CD14-positive monocyte (primary cell): ENCODE measurements around the gene TUSC1. TPM values are rescaled to one million over a fixed set of nuclear protein-coding genes. Genes with fewer than 3 reads are reported as not detected.
"Not testable (repeated sequence)": the region's sequence is repeated elsewhere in the genome, so short reads cannot be mapped to it uniquely, and the experiment has no call there.

Experiments used
- DNase-seq, 3 donors: peaks; one replicate each; pipeline ENCODE4 v3.0.0-alpha.2; 2011 to 2022
- H2AFZ ChIP-seq: 2 replicates; pipeline ENCODE4 v1.6.0; 2012; ENCODE audit warnings: mild to moderate bottlenecking, low read depth, low read length, inconsistent platforms; ENCODE audit not compliant: insufficient read depth, poor library complexity, severe bottlenecking
- H3K27ac ChIP-seq, 2 donors: 1 replicate in 1 of 2; 2 replicates in 1 of 2; pipeline ENCODE4 v1.5.1; 2012 to 2013; ENCODE audit warnings: low read length in 2 of 2, control low read depth in 1 of 2, inconsistent platforms in 1 of 2, low read depth in 1 of 2, mild to moderate bottlenecking in 1 of 2
- H3K27me3 ChIP-seq, 2 donors: one replicate each; pipeline versions ENCODE4 v1.6.0 to v1.6.1; 2011 to 2013; ENCODE audit warnings: low read length in 2 of 2; ENCODE audit not compliant: control insufficient read depth in 2 of 2, insufficient read depth in 2 of 2
- H3K36me3 ChIP-seq, 2 donors: replicated peaks in 1 of 2; 1 replicate in 1 of 2; 2 replicates in 1 of 2; pipeline versions ENCODE4 v1.5.1 to v1.6.1; 2012 to 2013; ENCODE audit warnings: low read length in 2 of 2, control low read depth in 1 of 2, inconsistent platforms in 1 of 2, mild to moderate bottlenecking in 1 of 2; ENCODE audit not compliant: insufficient read depth in 2 of 2, control insufficient read depth in 1 of 2
- H3K4me1 ChIP-seq, 2 donors: 1 replicate in 1 of 2; 2 replicates in 1 of 2; pipeline versions ENCODE4 v1.5.1 to v1.6.1; 2012 to 2013; ENCODE audit warnings: low read length in 2 of 2, control low read depth in 1 of 2, inconsistent platforms in 1 of 2, mild to moderate bottlenecking in 1 of 2, moderate library complexity in 1 of 2; ENCODE audit not compliant: insufficient read depth in 2 of 2, control insufficient read depth in 1 of 2
- H3K4me2 ChIP-seq: replicated peaks from 2 replicates; pipeline ENCODE3; 2012; ENCODE audit warnings: low read length, moderate library complexity, mild to moderate bottlenecking; ENCODE audit not compliant: poor library complexity, severe bottlenecking; ENCODE audit errors: extremely low read depth
- H3K4me3 ChIP-seq, 3 experiments: fragments of 200-600 bp in 1 of 3; sonication (generic) in 1 of 3; replicated peaks in 1 of 3; 1 replicate in 2 of 3; 2 replicates in 1 of 3; pipeline ENCODE4 v1.5.1; 2011 to 2013; ENCODE audit warnings: low read length in 3 of 3, mild to moderate bottlenecking in 3 of 3, control low read depth in 2 of 3, low read depth in 2 of 3, inconsistent platforms in 1 of 3, moderate library complexity in 1 of 3
- H3K79me2 ChIP-seq: 2 replicates; pipeline ENCODE4 v1.6.0; 2012; ENCODE audit warnings: mild to moderate bottlenecking, control low read depth, inconsistent platforms, low read length, moderate library complexity; ENCODE audit not compliant: insufficient read depth
- H3K9ac ChIP-seq: 2 replicates; pipeline ENCODE4 v1.6.0; 2017; ENCODE audit warnings: low read length, mild to moderate bottlenecking; ENCODE audit not compliant: insufficient read depth, poor library complexity, severe bottlenecking
- H3K9me3 ChIP-seq, 2 donors: replicated peaks in 1 of 2; 1 replicate in 1 of 2; 2 replicates in 1 of 2; pipeline versions ENCODE4 v1.5.1 to v1.6.1; 2012 to 2013; ENCODE audit warnings: low read length in 2 of 2, control low read depth in 1 of 2; ENCODE audit not compliant: control insufficient read depth in 1 of 2, insufficient read depth in 1 of 2
- H4K20me1 ChIP-seq: 2 replicates; pipeline ENCODE4 v1.6.0; 2012; ENCODE audit warnings: mild to moderate bottlenecking, low read length, control low read depth, moderate library complexity; ENCODE audit not compliant: insufficient read depth
- H3K27ac Mint-ChIP-seq, 7 donors: one replicate each; pipeline ENCODE4 v1.8.0; 2020; ENCODE audit warnings: mild to moderate bottlenecking in 7 of 7, mixed read lengths in 7 of 7, moderate library complexity in 6 of 7, inconsistent platforms in 2 of 7
- H3K27me3 Mint-ChIP-seq, 3 donors: one replicate each; pipeline ENCODE4 v1.8.0; 2021 to 2022; ENCODE audit warnings: low read depth in 3 of 3, mild to moderate bottlenecking in 3 of 3, mixed read lengths in 3 of 3, moderate library complexity in 3 of 3, inconsistent platforms in 1 of 3
- H3K36me3 Mint-ChIP-seq, 2 donors: one replicate each; pipeline ENCODE4 v1.8.0; 2020; ENCODE audit warnings: mixed read lengths in 2 of 2, inconsistent platforms in 1 of 2, mild to moderate bottlenecking in 1 of 2
- H3K4me1 Mint-ChIP-seq: one replicate; pipeline ENCODE4 v1.8.0; 2020; ENCODE audit warnings: mild to moderate bottlenecking, mixed read lengths
- H3K4me3 Mint-ChIP-seq, 2 donors: one replicate each; pipeline ENCODE4 v1.8.0; 2020; ENCODE audit warnings: mild to moderate bottlenecking in 2 of 2, mixed read lengths in 2 of 2, moderate library complexity in 1 of 2
- H3K9me3 Mint-ChIP-seq, 7 donors: one replicate each; pipeline ENCODE4 v1.8.0; 2020 to 2022; ENCODE audit warnings: mixed read lengths in 7 of 7, mild to moderate bottlenecking in 6 of 7, moderate library complexity in 6 of 7, inconsistent platforms in 2 of 7
- WGBS: methylation state at CpG from one replicate; pipeline ENCODE4 v1.1.5; 2013; ENCODE audit warnings: missing lambda C conversion rate; ENCODE audit not compliant: insufficient coverage; 5-methylcytosine and 5-hydroxymethylcytosine counted together
- intact Hi-C, 2 donors: fragments of 100-400 bp; cut with micrococcal nuclease; formaldehyde crosslinking; loops; one replicate each; pipeline versions ENCODE4 v1.15.0 to v1.15.1; 2023
- polyA plus RNA-seq, 3 donors: library from polyadenylated mRNA; depleted of rRNA in 1 of 3; unstranded in 2 of 3; stranded (reverse) in 1 of 3; fragments of 300-500 nt in 2 of 3; fragments of >200 nt in 1 of 3; fragmentation: Illumina TruSeq in 2 of 3; gene quantifications; 1 replicate in 2 of 3; 2 replicates in 1 of 3; pipeline ENCODE4 v1.2.3, GENCODE V29; 2012 to 2021
- TF ChIP-seq, protein P1 (sequence below): fragments of 200-600 bp; IDR thresholded peaks from one replicate; pipeline ENCODE4 v1.8.0; 2022; ENCODE audit warnings: antibody characterized with exemption, mild to moderate bottlenecking

Gene TUSC1
- polyA plus RNA-seq, 3 donors = 0.29 to 1.8 (median 0.87) TPM

GRCh38 chr9:25703701-25704357, 25.6 kb upstream of the TUSC1 start:
- H3K4me2 ChIP-seq = no peak overlapping the region
- intact Hi-C loops = no loop called here

GRCh38 chr9:25702536-25702935, 24.3 kb upstream of the TUSC1 start:
- H3K27me3 ChIP-seq = no peaks in the 10 kb centered on the region
- no peak overlapping the region for H3K4me3 ChIP-seq
- no peaks in the 10 kb centered on the region for H3K4me1 Mint-ChIP-seq
- no peak overlapping the region for H3K4me3 Mint-ChIP-seq
- TF ChIP-seq, protein P1, sequence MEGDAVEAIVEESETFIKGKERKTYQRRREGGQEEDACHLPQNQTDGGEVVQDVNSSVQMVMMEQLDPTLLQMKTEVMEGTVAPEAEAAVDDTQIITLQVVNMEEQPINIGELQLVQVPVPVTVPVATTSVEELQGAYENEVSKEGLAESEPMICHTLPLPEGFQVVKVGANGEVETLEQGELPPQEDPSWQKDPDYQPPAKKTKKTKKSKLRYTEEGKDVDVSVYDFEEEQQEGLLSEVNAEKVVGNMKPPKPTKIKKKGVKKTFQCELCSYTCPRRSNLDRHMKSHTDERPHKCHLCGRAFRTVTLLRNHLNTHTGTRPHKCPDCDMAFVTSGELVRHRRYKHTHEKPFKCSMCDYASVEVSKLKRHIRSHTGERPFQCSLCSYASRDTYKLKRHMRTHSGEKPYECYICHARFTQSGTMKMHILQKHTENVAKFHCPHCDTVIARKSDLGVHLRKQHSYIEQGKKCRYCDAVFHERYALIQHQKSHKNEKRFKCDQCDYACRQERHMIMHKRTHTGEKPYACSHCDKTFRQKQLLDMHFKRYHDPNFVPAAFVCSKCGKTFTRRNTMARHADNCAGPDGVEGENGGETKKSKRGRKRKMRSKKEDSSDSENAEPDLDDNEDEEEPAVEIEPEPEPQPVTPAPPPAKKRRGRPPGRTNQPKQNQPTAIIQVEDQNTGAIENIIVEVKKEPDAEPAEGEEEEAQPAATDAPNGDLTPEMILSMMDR = no peak
- no peaks in the 10 kb centered on the region for H3K79me2 ChIP-seq
- H3K27ac Mint-ChIP-seq = no peak overlapping the region
- no CpG with 5 or more reads among the region's 3 CpGs for WGBS
- H3K9ac ChIP-seq = no peak overlapping the region
- no peaks in the 10 kb centered on the region for H3K9me3 ChIP-seq
- peaks cover 0 to 1% (median 0%) of the 10 kb centered on the region in 3 donors for H3K27me3 Mint-ChIP-seq
- no peak overlapping the region for H2AFZ ChIP-seq
- H3K9me3 Mint-ChIP-seq = peaks cover 0 to 6% (median 0%) of the 10 kb centered on the region in 7 donors
- no peaks in the 10 kb centered on the region for H4K20me1 ChIP-seq
- intact Hi-C loops = no loop called here
- DNase-seq = no peak
- no peak overlapping the region for H3K27ac ChIP-seq
- H3K4me1 ChIP-seq = no peaks in the 10 kb centered on the region
- H3K36me3 ChIP-seq = no peaks in the 10 kb centered on the region
- H3K36me3 Mint-ChIP-seq = no peaks in the 10 kb centered on the region
- no peak overlapping the region for H3K4me2 ChIP-seq

More at GRCh38 chr9:25703701-25704357, 25.6 kb upstream of the TUSC1 start:
- H3K27me3 Mint-ChIP-seq = peaks cover 0 to 1% (median 0%) of the 10 kb centered on the region in 3 donors
- no peaks in the 10 kb centered on the region for H3K9me3 ChIP-seq
- H3K36me3 Mint-ChIP-seq = no peaks in the 10 kb centered on the region
- no peaks in the 10 kb centered on the region for H3K27me3 ChIP-seq
- no peak overlapping the region for H3K27ac ChIP-seq
- TF ChIP-seq, protein P1 = no peak
- H3K9me3 Mint-ChIP-seq = peaks cover 0 to 6% (median 0%) of the 10 kb centered on the region in 7 donors
- WGBS = 91% methylated on average over 2 of the region's 2 CpGs
- H3K36me3 ChIP-seq = no peaks in the 10 kb centered on the region
- H4K20me1 ChIP-seq = no peaks in the 10 kb centered on the region
- H3K4me3 ChIP-seq = no peak overlapping the region
- no peak overlapping the region for H2AFZ ChIP-seq
- no peak overlapping the region for H3K9ac ChIP-seq
- no peak overlapping the region for H3K27ac Mint-ChIP-seq
- no peak for DNase-seq
- H3K79me2 ChIP-seq = no peaks in the 10 kb centered on the region
- H3K4me3 Mint-ChIP-seq = no peak overlapping the region
- H3K4me1 Mint-ChIP-seq = no peaks in the 10 kb centered on the region
- H3K4me1 ChIP-seq = no peaks in the 10 kb centered on the region

GRCh38 chr9:25700899-25701298, 22.7 kb upstream of the TUSC1 start:
- H3K4me1 ChIP-seq, intact Hi-C loops, H3K36me3 ChIP-seq, H2AFZ ChIP-seq, H3K27ac Mint-ChIP-seq, H3K4me3 Mint-ChIP-seq, H3K36me3 Mint-ChIP-seq, DNase-seq, H3K27me3 Mint-ChIP-seq, H3K9me3 ChIP-seq, H3K27ac ChIP-seq, H4K20me1 ChIP-seq, H3K9ac ChIP-seq, H3K4me2 ChIP-seq, H3K4me1 Mint-ChIP-seq, H3K9me3 Mint-ChIP-seq, H3K27me3 ChIP-seq, H3K79me2 ChIP-seq, H3K4me3 ChIP-seq: not testable (repeated sequence)
- no CpG with 5 or more reads among the region's 3 CpGs for WGBS
